ENCODE results near the gene GRIK5. TPM values are rescaled to one million over a fixed set of nuclear protein-coding genes. Genes with fewer than 3 reads are reported as not detected.

The GRIK5 gene
- total and polyA plus RNA-seq, 2 donors (not counting 3 experiments of a cell fraction or from before 2014, with no cell fraction given): 0.80 to 2.2 TPM

GRCh38 chr19:42079886-42080763 is 10.1 kb upstream of the GRIK5 start:
- Histone ChIP-seq H3K79me2 (ENCODE audit: control insufficient read depth, insufficient read depth, low read length) (peaks cover 51% of the 10 kb centered on the region), H2AFZ (ENCODE audit: low read depth, low read length) (no peak overlapping the region), H3K27me3 (ENCODE audit: control insufficient read depth in 2 of 2, insufficient read depth in 2 of 2, low read length in 2 of 2) (no peaks in the 10 kb centered on the region), H3K9ac (replicated peaks; ENCODE audit: extremely low read depth, insufficient read depth, low read length) (no peak overlapping the region), H4K20me1 (replicated peaks; ENCODE audit: control insufficient read depth, extremely low read depth, insufficient read depth, low read length) (no peaks in the 10 kb centered on the region), H3K9me1 (replicated peaks; ENCODE audit: control insufficient read depth, extremely low read depth, insufficient read depth, low read length) (no peaks in the 10 kb centered on the region), H3K4me2 (ENCODE audit: insufficient read depth, low read length) (no peak overlapping the region), H3K36me3 (ENCODE audit: control insufficient read depth in 2 of 2, extremely low read depth in 1 of 2, insufficient read depth in 2 of 2, low read length in 2 of 2) (peaks cover 12 to 32% of the 10 kb centered on the region in 2 experiments), H3K9me3 (replicated peaks; ENCODE audit: control insufficient read depth, insufficient read depth, low read length) (no peaks in the 10 kb centered on the region), H3K27ac (ENCODE audit: insufficient read depth, low read depth, low read length) (no peak overlapping the region), H3K4me1 (ENCODE audit: control insufficient read depth, extremely low read depth, insufficient read depth, low read length) (peaks cover 13% of the 10 kb centered on the region), H3K4me3 (replicated peaks in 1 of 3; ENCODE audit: insufficient read depth in 1 of 3, low read depth in 1 of 3, low read length in 3 of 3) (no peak overlapping the region)
- dilution Hi-C loops (cut with MboI; ENCODE audit: extremely low pct_ligation_motif_present, low sequenced_read_pairs) (no loop called here), intact Hi-C loops (cut with micrococcal nuclease) (no loop called here)
- DNase-seq (ENCODE audit: low read depth, low spot score) (no peak), FAIRE-seq (no peak)
- ChIA-PET CTCF (no interaction called here), POLR2A (no interaction called here)
- BruUV-seq (replicated peaks): no TSS peak
- TF ChIP-seq POLR2A (IDR thresholded peaks at IDR 0.05; ENCODE audit: low read depth, low read length) (no peak), FOS (IDR thresholded peaks at IDR 0.05; ENCODE audit: borderline replicate concordance, insufficient read depth, low read length) (no peak)

DNA sequence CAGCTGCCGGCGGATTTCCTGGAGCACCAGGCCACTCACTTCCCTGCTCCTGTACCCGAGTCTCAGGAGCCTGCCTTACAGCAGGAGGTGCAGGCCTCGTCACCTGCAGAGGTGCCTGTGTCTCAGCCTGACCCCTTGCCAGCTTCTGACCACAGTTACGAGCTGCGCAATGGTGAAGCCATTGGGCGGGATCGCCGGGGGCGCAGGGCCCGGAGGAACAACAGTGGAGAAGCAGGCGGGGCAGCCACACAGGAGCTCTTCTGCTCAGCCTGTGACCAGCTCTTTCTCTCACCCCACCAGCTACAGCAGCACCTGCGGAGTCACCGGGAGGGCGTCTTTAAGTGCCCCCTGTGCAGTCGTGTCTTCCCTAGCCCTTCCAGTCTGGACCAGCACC is 9.3 kb upstream of the GRIK5 start:
- CTCF ChIA-PET: interaction anchor here (1.0 kb wide), 1 partner anchor 13 kb away, joined by 5 read pairs; no protein-coding TSS in a partner anchor
- H3K4me1 ChIP-seq (ENCODE audit: control insufficient read depth, extremely low read depth, insufficient read depth, low read length): peaks cover 16% of the 10 kb centered on the region
- no peak overlapping the region for H3K9ac ChIP-seq (replicated peaks; ENCODE audit: extremely low read depth, insufficient read depth, low read length)
- intact Hi-C loops (cut with micrococcal nuclease) (no loop called here), dilution Hi-C loops (cut with MboI; ENCODE audit: extremely low pct_ligation_motif_present, low sequenced_read_pairs) (no loop called here)
- no peak overlapping the region for H2AFZ ChIP-seq (ENCODE audit: low read depth, low read length)
- H3K27me3 ChIP-seq (ENCODE audit: control insufficient read depth in 2 of 2, insufficient read depth in 2 of 2, low read length in 2 of 2): no peaks in the 10 kb centered on the region
- no peak overlapping the region for H3K4me3 ChIP-seq (replicated peaks in 1 of 3; ENCODE audit: insufficient read depth in 1 of 3, low read depth in 1 of 3, low read length in 3 of 3)
- peaks cover 12 to 32% of the 10 kb centered on the region in 2 experiments for H3K36me3 ChIP-seq (ENCODE audit: control insufficient read depth in 2 of 2, extremely low read depth in 1 of 2, insufficient read depth in 2 of 2, low read length in 2 of 2)
- H4K20me1 ChIP-seq (replicated peaks; ENCODE audit: control insufficient read depth, extremely low read depth, insufficient read depth, low read length): no peaks in the 10 kb centered on the region
- FAIRE-seq: no peak
- no peak for DNase-seq (ENCODE audit: low read depth, low spot score)
- H3K27ac ChIP-seq (ENCODE audit: insufficient read depth, low read depth, low read length): no peak overlapping the region
- TF ChIP-seq, protein P1, sequence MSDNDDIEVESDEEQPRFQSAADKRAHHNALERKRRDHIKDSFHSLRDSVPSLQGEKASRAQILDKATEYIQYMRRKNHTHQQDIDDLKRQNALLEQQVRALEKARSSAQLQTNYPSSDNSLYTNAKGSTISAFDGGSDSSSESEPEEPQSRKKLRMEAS (IDR thresholded peaks at IDR 0.05; ENCODE audit: insufficient read depth, insufficient read length): no peak
- no peaks in the 10 kb centered on the region for H3K9me3 ChIP-seq (replicated peaks; ENCODE audit: control insufficient read depth, insufficient read depth, low read length)
- H3K4me2 ChIP-seq (ENCODE audit: insufficient read depth, low read length): no peak overlapping the region
- no TSS peak for BruUV-seq (replicated peaks)
- peaks cover 51% of the 10 kb centered on the region for H3K79me2 ChIP-seq (ENCODE audit: control insufficient read depth, insufficient read depth, low read length)
- POLR2A ChIA-PET: no interaction called here
- no peaks in the 10 kb centered on the region for H3K9me1 ChIP-seq (replicated peaks; ENCODE audit: control insufficient read depth, extremely low read depth, insufficient read depth, low read length)

Data from endothelial cell of umbilical vein (primary cell).